GM19193 (cell line): Measurements from ENCODE around the gene PPP1R18.

Source experiments
- POLR2A ChIP-seq: IDR thresholded peaks from 4 replicates; pipeline ENCODE4 v1.6.1; 2011; ENCODE audit not compliant: insufficient read depth, insufficient read length; ENCODE audit errors: extremely low read depth

PPP1R18 gene

GRCh38 chr6:30683183-30683979, 3.1 kb downstream of the PPP1R18 start:
- TF ChIP-seq POLR2A: no peak

GRCh38 chr6:30682143-30683117, 4.0 kb downstream of the PPP1R18 start:
- peak; percentile 82 for TF ChIP-seq POLR2A

GRCh38 chr6:30681766-30682142, 4.7 kb downstream of the PPP1R18 start:
- no peak for TF ChIP-seq POLR2A

GRCh38 chr6:30679765-30680535, 6.5 kb downstream of the PPP1R18 start:
- no peak for TF ChIP-seq POLR2A

GRCh38 chr6:30678964-30679726, 7.3 kb downstream of the PPP1R18 start:
- TF ChIP-seq POLR2A: peak; percentile 28

GRCh38 chr6:30676660-30677285, 9.7 kb downstream of the PPP1R18 start:
- TF ChIP-seq POLR2A: no peak

GRCh38 chr6:30672445-30673253, 13.8 kb downstream of the PPP1R18 start, which contains the start of gene DHX16:
Gene DHX16 (minus strand): TSS chr6:30673006. CDS start chr6:30672841, 165 bp downstream.
- TF ChIP-seq POLR2A: peak; percentile 85

GRCh38 chr6:30670760-30671527, 15.5 kb downstream of the PPP1R18 start:
- TF ChIP-seq POLR2A: no peak

GRCh38 chr6:30664994-30665767, 21.3 kb downstream of the PPP1R18 start:
- TF ChIP-seq POLR2A: no peak

- no peak for TF ChIP-seq POLR2A
These were observed 29.0 kb downstream of the PPP1R18 start for GRCh38 chr6:30657454-30657853.

GRCh38 chr6:30656513-30656912, 29.9 kb downstream of the PPP1R18 start:
- TF ChIP-seq POLR2A: no peak
